ENCODE results near the gene DNAJC16.

DNAJC16 gene

DNA sequence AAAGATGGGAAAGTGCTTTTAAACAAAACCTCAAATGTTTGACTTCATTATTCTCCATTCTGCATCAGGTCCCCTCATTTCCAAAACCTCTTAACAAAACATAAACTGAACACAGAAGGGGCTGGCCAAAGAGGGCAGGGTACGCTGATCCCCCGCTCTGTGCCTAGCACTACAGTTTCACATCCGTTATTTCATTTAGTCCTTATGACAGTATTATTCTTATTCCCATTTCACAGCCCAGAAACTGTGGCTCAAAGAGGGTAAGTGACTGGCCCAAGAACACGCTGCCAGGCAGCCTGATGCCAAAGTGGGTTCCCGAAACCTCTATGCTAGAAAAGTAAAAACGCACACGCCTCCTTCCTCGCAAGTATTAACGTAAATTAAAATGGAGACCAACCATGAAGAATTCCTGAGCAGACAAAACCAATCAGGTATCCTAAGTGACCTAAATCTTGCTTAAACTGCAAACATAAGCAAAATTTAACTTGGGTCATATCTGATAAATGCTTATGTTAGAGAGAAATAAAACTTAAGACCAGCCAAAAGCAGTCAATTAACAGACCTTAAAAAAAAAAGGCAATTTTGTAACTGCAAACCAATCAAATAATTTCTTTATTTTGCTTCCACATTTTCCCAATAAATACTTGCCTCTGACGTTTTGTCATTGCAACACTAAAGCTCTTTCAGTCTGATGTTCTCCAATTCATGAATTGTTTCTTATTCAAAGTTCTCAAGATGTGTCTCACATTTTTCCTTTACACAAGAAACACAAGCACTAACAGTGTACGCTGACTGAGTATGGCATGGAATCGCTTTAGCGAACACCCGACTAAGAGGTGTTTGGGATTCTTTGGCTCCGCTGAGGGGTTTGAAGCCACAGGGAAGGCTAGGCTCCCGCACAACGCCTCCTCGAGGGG is 3.3 kb upstream of the DNAJC16 start:
- TF ChIP-seq OSR1 (CRISPR knock-in tag; IDR thresholded peaks at IDR 0.05) (no peak), CSDC2 (CRISPR knock-in tag; IDR thresholded peaks at IDR 0.05) (no peak), ZFP3 (CRISPR knock-in tag; IDR thresholded peaks at IDR 0.05) (no peak), BACH2 (CRISPR knock-in tag; IDR thresholded peaks at IDR 0.05; ENCODE audit: borderline replicate concordance) (no peak), ZC3H10 (CRISPR knock-in tag; IDR thresholded peaks at IDR 0.05) (no peak), ZNF70 (CRISPR knock-in tag; IDR thresholded peaks at IDR 0.05) (no peak), ZNF8 (CRISPR knock-in tag; IDR thresholded peaks at IDR 0.05) (no peak), TCF4 (CRISPR knock-in tag; IDR thresholded peaks at IDR 0.05; ENCODE audit: borderline replicate concordance) (no peak)
- TF ChIP-seq, protein P1, sequence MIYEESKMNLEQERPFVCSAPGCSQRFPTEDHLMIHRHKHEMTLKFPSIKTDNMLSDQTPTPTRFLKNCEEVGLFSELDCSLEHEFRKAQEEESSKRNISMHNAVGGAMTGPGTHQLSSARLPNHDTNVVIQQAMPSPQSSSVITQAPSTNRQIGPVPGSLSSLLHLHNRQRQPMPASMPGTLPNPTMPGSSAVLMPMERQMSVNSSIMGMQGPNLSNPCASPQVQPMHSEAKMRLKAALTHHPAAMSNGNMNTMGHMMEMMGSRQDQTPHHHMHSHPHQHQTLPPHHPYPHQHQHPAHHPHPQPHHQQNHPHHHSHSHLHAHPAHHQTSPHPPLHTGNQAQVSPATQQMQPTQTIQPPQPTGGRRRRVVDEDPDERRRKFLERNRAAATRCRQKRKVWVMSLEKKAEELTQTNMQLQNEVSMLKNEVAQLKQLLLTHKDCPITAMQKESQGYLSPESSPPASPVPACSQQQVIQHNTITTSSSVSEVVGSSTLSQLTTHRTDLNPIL (CRISPR knock-in tag; IDR thresholded peaks at IDR 0.05; ENCODE audit: low read depth), result no peak
- TF ChIP-seq, protein P2, sequence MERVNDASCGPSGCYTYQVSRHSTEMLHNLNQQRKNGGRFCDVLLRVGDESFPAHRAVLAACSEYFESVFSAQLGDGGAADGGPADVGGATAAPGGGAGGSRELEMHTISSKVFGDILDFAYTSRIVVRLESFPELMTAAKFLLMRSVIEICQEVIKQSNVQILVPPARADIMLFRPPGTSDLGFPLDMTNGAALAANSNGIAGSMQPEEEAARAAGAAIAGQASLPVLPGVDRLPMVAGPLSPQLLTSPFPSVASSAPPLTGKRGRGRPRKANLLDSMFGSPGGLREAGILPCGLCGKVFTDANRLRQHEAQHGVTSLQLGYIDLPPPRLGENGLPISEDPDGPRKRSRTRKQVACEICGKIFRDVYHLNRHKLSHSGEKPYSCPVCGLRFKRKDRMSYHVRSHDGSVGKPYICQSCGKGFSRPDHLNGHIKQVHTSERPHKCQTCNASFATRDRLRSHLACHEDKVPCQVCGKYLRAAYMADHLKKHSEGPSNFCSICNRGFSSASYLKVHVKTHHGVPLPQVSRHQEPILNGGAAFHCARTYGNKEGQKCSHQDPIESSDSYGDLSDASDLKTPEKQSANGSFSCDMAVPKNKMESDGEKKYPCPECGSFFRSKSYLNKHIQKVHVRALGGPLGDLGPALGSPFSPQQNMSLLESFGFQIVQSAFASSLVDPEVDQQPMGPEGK (CRISPR knock-in tag; IDR thresholded peaks at IDR 0.05; ENCODE audit: borderline replicate concordance), result no peak
- TF ChIP-seq, protein P3, sequence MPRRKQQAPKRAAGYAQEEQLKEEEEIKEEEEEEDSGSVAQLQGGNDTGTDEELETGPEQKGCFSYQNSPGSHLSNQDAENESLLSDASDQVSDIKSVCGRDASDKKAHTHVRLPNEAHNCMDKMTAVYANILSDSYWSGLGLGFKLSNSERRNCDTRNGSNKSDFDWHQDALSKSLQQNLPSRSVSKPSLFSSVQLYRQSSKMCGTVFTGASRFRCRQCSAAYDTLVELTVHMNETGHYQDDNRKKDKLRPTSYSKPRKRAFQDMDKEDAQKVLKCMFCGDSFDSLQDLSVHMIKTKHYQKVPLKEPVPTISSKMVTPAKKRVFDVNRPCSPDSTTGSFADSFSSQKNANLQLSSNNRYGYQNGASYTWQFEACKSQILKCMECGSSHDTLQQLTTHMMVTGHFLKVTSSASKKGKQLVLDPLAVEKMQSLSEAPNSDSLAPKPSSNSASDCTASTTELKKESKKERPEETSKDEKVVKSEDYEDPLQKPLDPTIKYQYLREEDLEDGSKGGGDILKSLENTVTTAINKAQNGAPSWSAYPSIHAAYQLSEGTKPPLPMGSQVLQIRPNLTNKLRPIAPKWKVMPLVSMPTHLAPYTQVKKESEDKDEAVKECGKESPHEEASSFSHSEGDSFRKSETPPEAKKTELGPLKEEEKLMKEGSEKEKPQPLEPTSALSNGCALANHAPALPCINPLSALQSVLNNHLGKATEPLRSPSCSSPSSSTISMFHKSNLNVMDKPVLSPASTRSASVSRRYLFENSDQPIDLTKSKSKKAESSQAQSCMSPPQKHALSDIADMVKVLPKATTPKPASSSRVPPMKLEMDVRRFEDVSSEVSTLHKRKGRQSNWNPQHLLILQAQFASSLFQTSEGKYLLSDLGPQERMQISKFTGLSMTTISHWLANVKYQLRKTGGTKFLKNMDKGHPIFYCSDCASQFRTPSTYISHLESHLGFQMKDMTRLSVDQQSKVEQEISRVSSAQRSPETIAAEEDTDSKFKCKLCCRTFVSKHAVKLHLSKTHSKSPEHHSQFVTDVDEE (CRISPR knock-in tag; IDR thresholded peaks at IDR 0.05), result no peak
- TF ChIP-seq, protein P4, sequence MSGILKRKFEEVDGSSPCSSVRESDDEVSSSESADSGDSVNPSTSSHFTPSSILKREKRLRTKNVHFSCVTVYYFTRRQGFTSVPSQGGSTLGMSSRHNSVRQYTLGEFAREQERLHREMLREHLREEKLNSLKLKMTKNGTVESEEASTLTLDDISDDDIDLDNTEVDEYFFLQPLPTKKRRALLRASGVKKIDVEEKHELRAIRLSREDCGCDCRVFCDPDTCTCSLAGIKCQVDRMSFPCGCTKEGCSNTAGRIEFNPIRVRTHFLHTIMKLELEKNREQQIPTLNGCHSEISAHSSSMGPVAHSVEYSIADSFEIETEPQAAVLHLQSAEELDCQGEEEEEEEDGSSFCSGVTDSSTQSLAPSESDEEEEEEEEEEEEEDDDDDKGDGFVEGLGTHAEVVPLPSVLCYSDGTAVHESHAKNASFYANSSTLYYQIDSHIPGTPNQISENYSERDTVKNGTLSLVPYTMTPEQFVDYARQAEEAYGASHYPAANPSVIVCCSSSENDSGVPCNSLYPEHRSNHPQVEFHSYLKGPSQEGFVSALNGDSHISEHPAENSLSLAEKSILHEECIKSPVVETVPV (CRISPR knock-in tag; IDR thresholded peaks at IDR 0.05), result no peak
- ATAC-seq, result peak; percentile 5

DNA sequence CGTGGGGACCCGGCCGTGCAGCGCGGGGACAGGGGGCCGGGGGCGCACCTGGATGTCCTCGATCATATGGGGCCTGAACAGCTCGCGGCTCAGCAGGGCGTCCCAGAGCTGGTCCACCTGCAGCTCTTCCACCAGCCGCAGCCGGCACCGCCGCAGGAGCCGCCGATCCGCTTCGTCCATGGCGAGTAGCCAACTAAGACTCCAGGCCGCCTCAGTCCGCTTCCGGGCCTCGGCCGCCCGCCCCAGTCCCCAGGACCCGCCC is 2.7 kb upstream of the DNAJC16 start, which contains the start of gene CASP9:
Gene CASP9 (minus strand): TSS at position 195 of the 262 bp plus-strand sequence. CDS start 15 bp downstream, at position 180.
- no peak for TF ChIP-seq ZNF565 (CRISPR knock-in tag; conservative IDR thresholded peaks at IDR 0.05; ENCODE audit: low read depth)
- TF ChIP-seq ARNTL (CRISPR knock-in tag; IDR thresholded peaks at IDR 0.05; ENCODE audit: borderline replicate concordance, low read depth), result no peak
- ATAC-seq, result no peak

DNA sequence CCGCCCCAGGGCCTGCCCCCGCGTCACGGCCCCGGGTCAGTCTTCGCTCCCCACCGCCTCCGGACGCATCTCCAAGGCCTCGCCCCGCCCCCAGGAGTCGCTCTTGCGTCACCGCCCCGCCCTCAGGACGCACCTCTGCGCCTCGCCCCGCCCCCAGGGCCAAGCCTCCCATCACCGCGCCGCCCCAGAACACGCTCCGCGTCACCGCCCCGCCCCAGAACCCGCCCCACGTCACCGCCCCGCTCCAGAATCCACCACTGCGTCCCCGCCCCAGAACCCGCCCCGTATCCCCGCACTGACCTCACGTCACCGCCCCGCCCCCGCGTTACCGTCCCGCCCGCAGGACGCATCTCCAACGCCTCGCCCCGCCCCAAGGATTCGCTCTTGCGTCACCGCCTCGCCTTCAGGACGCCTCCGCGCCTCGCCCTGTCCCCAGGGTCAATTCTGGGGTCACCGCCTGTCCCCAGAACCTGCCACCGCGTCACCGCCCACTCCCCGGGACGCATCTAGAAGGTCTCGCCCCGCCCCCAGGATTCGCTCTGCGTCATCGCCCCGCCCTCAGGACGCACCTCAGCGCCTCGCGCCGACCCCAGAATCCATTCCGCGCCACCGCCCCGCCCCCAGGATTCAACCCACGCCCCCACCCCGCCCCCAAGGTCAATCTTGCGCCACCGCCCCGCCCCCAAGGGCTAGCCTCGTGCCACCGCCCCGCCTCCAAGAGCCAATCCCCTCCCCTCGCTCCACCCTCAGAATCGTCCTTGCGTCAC is 2.2 kb upstream of the DNAJC16 start:
- TF ChIP-seq SNAI2 (CRISPR knock-in tag; IDR thresholded peaks at IDR 0.05) (no peak), ARNTL (CRISPR knock-in tag; IDR thresholded peaks at IDR 0.05; ENCODE audit: borderline replicate concordance, low read depth) (no peak), BACH2 (CRISPR knock-in tag; IDR thresholded peaks at IDR 0.05; ENCODE audit: borderline replicate concordance) (no peak), GLIS3 (CRISPR knock-in tag; IDR thresholded peaks at IDR 0.05) (no peak), CSDC2 (CRISPR knock-in tag; IDR thresholded peaks at IDR 0.05) (no peak), ESRRG (CRISPR knock-in tag; IDR thresholded peaks at IDR 0.05) (no peak), ZC3H10 (CRISPR knock-in tag; IDR thresholded peaks at IDR 0.05) (no peak)
- TF ChIP-seq, protein P3 (CRISPR knock-in tag; IDR thresholded peaks at IDR 0.05), result no peak
- TF ChIP-seq, protein P2 (CRISPR knock-in tag; IDR thresholded peaks at IDR 0.05; ENCODE audit: borderline replicate concordance), result no peak
- TF ChIP-seq, protein P4 (CRISPR knock-in tag; IDR thresholded peaks at IDR 0.05), result no peak
- peak; percentile 68 for ATAC-seq

Data from SK-N-SH treated with all-trans-retinoic acid at 6 μM for 48 hours (cell line).